HEK293 (cell line): ENCODE measurements around the gene PLEKHG1.

Source experiments
- CTCF ChIA-PET: fragments of 350-600 bp; formaldehyde crosslinking; extraction: SDS; loops from one replicate; lab custom pipeline; 2021; ENCODE audit warnings: antibody characterized with exemption; lab: Yijun Ruan, JAX
- POLR2A ChIA-PET: fragments of 300-600 bp; formaldehyde crosslinking; extraction: SDS; loops from one replicate; lab custom pipeline; 2020; ENCODE audit warnings: antibody characterized with exemption, inconsistent platforms; lab: Yijun Ruan, JAX
- H3K27ac ChIP-seq: fragments of 200-500 bp; sonication (Bioruptor generic); 2 replicates; pipeline ENCODE4 v1.5.1; 2014; ENCODE audit warnings: low read depth, low read length, control low read depth, inconsistent platforms; ENCODE audit errors: extremely low read depth
- H3K36me3 ChIP-seq, 2 experiments: fragments of 200-500 bp in 1 of 2; sonication (Bioruptor generic) in 1 of 2; 1 replicate in 1 of 2; 2 replicates in 1 of 2; pipeline ENCODE4 v1.5.1; 2014 to 2017; ENCODE audit warnings: inconsistent platforms in 2 of 2, low read length in 2 of 2; ENCODE audit not compliant: control insufficient read depth in 2 of 2, insufficient read depth in 1 of 2
- H3K4me1 ChIP-seq: fragments of 200-500 bp; sonication (Bioruptor generic); 2 replicates; pipeline ENCODE4 v1.5.1; 2014; ENCODE audit warnings: mild to moderate bottlenecking, low read length, inconsistent platforms; ENCODE audit not compliant: control insufficient read depth, insufficient read depth
- H3K4me3 ChIP-seq: 2 replicates; pipeline ENCODE4 v1.5.1; 2011; ENCODE audit warnings: low read depth, mild to moderate bottlenecking, control low read depth, low read length, moderate library complexity
- H3K9me3 ChIP-seq: fragments of 200-500 bp; sonication (Bioruptor generic); 2 replicates; pipeline ENCODE4 v1.5.1; 2014; ENCODE audit warnings: low read depth, low read length, inconsistent platforms; ENCODE audit not compliant: control insufficient read depth, insufficient read depth
- FEZF1 ChIP-seq: fragments of 450-650 bp; formaldehyde crosslinking; IDR thresholded peaks from 2 replicates; pipeline ENCODE4 v1.5.1; 2016; ENCODE audit warnings: missing biosample characterization, missing genetic modification characterization
- MZF1 ChIP-seq: fragments of 450-650 bp; formaldehyde crosslinking; IDR thresholded peaks from 2 replicates; pipeline ENCODE4 v1.5.1; 2017; ENCODE audit warnings: missing biosample characterization, missing genetic modification characterization, borderline replicate concordance
- OSR2 ChIP-seq: fragments of 450-650 bp; formaldehyde crosslinking; IDR thresholded peaks from 2 replicates; pipeline ENCODE4 v1.5.1; 2016; ENCODE audit warnings: missing biosample characterization, missing genetic modification characterization
- SCRT1 ChIP-seq: fragments of 450-650 bp; formaldehyde crosslinking; IDR thresholded peaks from 2 replicates; pipeline ENCODE4 v1.5.1; 2016; ENCODE audit warnings: missing biosample characterization, missing genetic modification characterization, borderline replicate concordance
- SCRT2 ChIP-seq: fragments of 450-650 bp; formaldehyde crosslinking; IDR thresholded peaks from 2 replicates; pipeline ENCODE4 v1.5.1; 2016; ENCODE audit warnings: missing biosample characterization, missing genetic modification characterization
- TRIM28 ChIP-seq: IDR thresholded peaks from 2 replicates; pipeline ENCODE4 v1.6.1; 2011; ENCODE audit warnings: low read length, control low read depth, borderline replicate concordance
- YY2 ChIP-seq: fragments of 450-650 bp; formaldehyde crosslinking; IDR thresholded peaks from 2 replicates; pipeline ENCODE4 v1.5.1; 2016; ENCODE audit warnings: missing biosample characterization, missing genetic modification characterization
- ZBTB21 ChIP-seq: fragments of 450-650 bp; formaldehyde crosslinking; IDR thresholded peaks from 2 replicates; pipeline ENCODE4 v1.5.1; 2017; ENCODE audit warnings: missing biosample characterization, missing genetic modification characterization
- ZIC2 ChIP-seq: fragments of 450-650 bp; formaldehyde crosslinking; IDR thresholded peaks from 2 replicates; pipeline ENCODE4 v1.5.1; 2016; ENCODE audit warnings: missing biosample characterization, missing genetic modification characterization
- ZNF140 ChIP-seq: fragments of 450-650 bp; formaldehyde crosslinking; IDR thresholded peaks from 2 replicates; pipeline ENCODE4 v1.5.1; 2016; ENCODE audit warnings: missing biosample characterization, missing genetic modification characterization
- ZNF155 ChIP-seq: fragments of 450-650 bp; formaldehyde crosslinking; IDR thresholded peaks from 2 replicates; pipeline ENCODE4 v1.5.1; 2016; ENCODE audit warnings: missing biosample characterization, missing genetic modification characterization
- ZNF184 ChIP-seq: fragments of 450-650 bp; IDR thresholded peaks from 2 replicates; pipeline ENCODE4 v1.5.1; 2018; ENCODE audit warnings: missing biosample characterization, mild to moderate bottlenecking, missing genetic modification characterization
- ZNF2 ChIP-seq: fragments of 450-650 bp; formaldehyde crosslinking; IDR thresholded peaks from 2 replicates; pipeline ENCODE4 v1.5.1; 2016; ENCODE audit warnings: missing biosample characterization, missing genetic modification characterization
- ZNF223 ChIP-seq: fragments of 450-650 bp; formaldehyde crosslinking; IDR thresholded peaks from 2 replicates; pipeline ENCODE4 v1.5.1; 2016; ENCODE audit warnings: missing biosample characterization, missing genetic modification characterization
- ZNF350 ChIP-seq: fragments of 450-650 bp; formaldehyde crosslinking; IDR thresholded peaks from 2 replicates; pipeline ENCODE4 v1.5.0; 2017; ENCODE audit warnings: missing biosample characterization, mild to moderate bottlenecking, missing genetic modification characterization
- ZNF354C ChIP-seq: fragments of 450-650 bp; formaldehyde crosslinking; IDR thresholded peaks from 2 replicates; pipeline ENCODE4 v1.5.1; 2016; ENCODE audit warnings: missing biosample characterization, missing genetic modification characterization, low read depth, borderline replicate concordance
- ZNF501 ChIP-seq: fragments of 450-650 bp; formaldehyde crosslinking; IDR thresholded peaks from 2 replicates; pipeline ENCODE4 v1.5.1; 2016; ENCODE audit warnings: missing biosample characterization, missing genetic modification characterization
- ZNF530 ChIP-seq: fragments of 450-650 bp; formaldehyde crosslinking; IDR thresholded peaks from 2 replicates; pipeline ENCODE4 v1.5.1; 2016; ENCODE audit warnings: low read depth, missing biosample characterization, missing genetic modification characterization
- ZNF585B ChIP-seq: fragments of 450-650 bp; formaldehyde crosslinking; IDR thresholded peaks from 2 replicates; pipeline ENCODE4 v1.5.1; 2016; ENCODE audit warnings: missing biosample characterization, missing genetic modification characterization
- ZNF600 ChIP-seq: fragments of 450-650 bp; formaldehyde crosslinking; IDR thresholded peaks from 2 replicates; pipeline ENCODE4 v1.5.1; 2016; ENCODE audit warnings: missing biosample characterization, missing genetic modification characterization
- ZNF629 ChIP-seq: fragments of 450-650 bp; formaldehyde crosslinking; IDR thresholded peaks from 2 replicates; pipeline ENCODE4 v1.5.1; 2017; ENCODE audit warnings: missing biosample characterization, missing genetic modification characterization
- ZNF777 ChIP-seq: fragments of 450-650 bp; formaldehyde crosslinking; IDR thresholded peaks from 2 replicates; pipeline ENCODE4 v1.5.1; 2017; ENCODE audit warnings: missing biosample characterization, missing genetic modification characterization, borderline replicate concordance
- ZNF830 ChIP-seq: fragments of 450-650 bp; IDR thresholded peaks from 2 replicates; pipeline ENCODE4 v1.5.0; 2018; ENCODE audit warnings: missing biosample characterization, missing genetic modification characterization, low read depth, mild to moderate bottlenecking, moderate library complexity
- ZSCAN30 ChIP-seq: fragments of 450-650 bp; IDR thresholded peaks from 2 replicates; pipeline ENCODE4 v1.5.1; 2018; ENCODE audit warnings: missing biosample characterization, mild to moderate bottlenecking, missing genetic modification characterization, moderate library complexity
- ZXDB ChIP-seq: fragments of 450-650 bp; formaldehyde crosslinking; IDR thresholded peaks from 2 replicates; pipeline ENCODE4 v1.5.1; 2016; ENCODE audit warnings: missing biosample characterization, missing genetic modification characterization
- TF ChIP-seq, protein P1 (sequence below): fragments of 450-650 bp; formaldehyde crosslinking; IDR thresholded peaks from 2 replicates; pipeline ENCODE4 v1.5.1; 2017; ENCODE audit warnings: missing biosample characterization, missing genetic modification characterization
- TF ChIP-seq, protein P2 (sequence below): fragments of 450-650 bp; IDR thresholded peaks from 2 replicates; pipeline ENCODE4 v1.5.1; 2018; ENCODE audit warnings: missing biosample characterization, missing genetic modification characterization
- TF ChIP-seq, protein P3 (sequence below): fragments of 450-650 bp; formaldehyde crosslinking; IDR thresholded peaks from 2 replicates; pipeline ENCODE4 v1.5.1; 2016; ENCODE audit warnings: missing biosample characterization, missing genetic modification characterization
- TF ChIP-seq, protein P4 (sequence below): fragments of 450-650 bp; formaldehyde crosslinking; IDR thresholded peaks from 2 replicates; pipeline ENCODE4 v1.5.1; 2017; ENCODE audit warnings: missing biosample characterization, missing genetic modification characterization

Gene PLEKHG1

DNA sequence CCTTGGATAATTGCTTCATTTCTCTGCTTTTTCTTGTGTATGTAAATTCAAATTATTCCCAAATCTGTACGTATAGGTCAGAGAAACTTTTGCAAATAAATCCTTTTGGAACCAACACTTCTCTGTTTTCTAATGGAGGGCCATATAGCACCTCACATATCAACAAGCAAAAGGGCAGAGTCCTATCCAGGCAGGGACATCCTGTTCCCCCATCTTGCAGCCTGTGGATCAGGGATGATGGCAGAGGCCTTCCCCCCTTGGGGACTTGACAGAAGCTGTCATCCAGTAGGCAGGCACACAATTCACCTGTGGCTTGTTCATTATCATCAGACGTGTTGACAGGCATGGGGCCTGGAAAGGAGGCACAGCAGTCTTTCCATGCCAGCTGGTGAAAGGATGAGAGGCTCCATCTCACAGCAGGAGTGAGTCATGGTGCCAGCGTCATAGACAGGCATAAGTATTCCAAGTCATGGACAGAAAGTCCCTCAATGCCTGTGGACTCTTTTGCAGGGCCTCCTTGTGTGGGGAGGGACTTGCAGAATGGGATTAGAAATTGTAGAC, 31.8 kb upstream of the PLEKHG1 start:
- H3K27ac ChIP-seq = no peak overlapping the region
- H3K9me3 ChIP-seq = no peaks in the 10 kb centered on the region
- CTCF ChIA-PET = interaction anchor here (0.6 kb wide), 1 partner anchor 106 kb away, joined by 6 read pairs; no protein-coding TSS in a partner anchor
- TF ChIP-seq OSR2 (tag by site-specific recombination) (0 out of 2 replicates have a peak, but pooled peaks have one; percentile 28), YY2 (tag by site-specific recombination) (peak; percentile 66), MZF1 (tag by site-specific recombination) (no peak), TRIM28 (0 out of 2 replicates have a peak, but pooled peaks have one; percentile 42), FEZF1 (peak; percentile 88), ZIC2 (tag by site-specific recombination) (peak; percentile 72), ZBTB21 (tag by site-specific recombination) (peak; percentile 10; the same call in 1 of the 2 replicates), ZNF629 (tag by site-specific recombination) (peak; percentile 44; the same call in 1 of the 2 replicates), SCRT2 (peak; percentile 96), SCRT1 (tag by site-specific recombination) (peak; percentile 62; the same call in 1 of the 2 replicates), ZNF354C (no peak), ZNF600 (peak; percentile 45)
- TF ChIP-seq, protein P1, sequence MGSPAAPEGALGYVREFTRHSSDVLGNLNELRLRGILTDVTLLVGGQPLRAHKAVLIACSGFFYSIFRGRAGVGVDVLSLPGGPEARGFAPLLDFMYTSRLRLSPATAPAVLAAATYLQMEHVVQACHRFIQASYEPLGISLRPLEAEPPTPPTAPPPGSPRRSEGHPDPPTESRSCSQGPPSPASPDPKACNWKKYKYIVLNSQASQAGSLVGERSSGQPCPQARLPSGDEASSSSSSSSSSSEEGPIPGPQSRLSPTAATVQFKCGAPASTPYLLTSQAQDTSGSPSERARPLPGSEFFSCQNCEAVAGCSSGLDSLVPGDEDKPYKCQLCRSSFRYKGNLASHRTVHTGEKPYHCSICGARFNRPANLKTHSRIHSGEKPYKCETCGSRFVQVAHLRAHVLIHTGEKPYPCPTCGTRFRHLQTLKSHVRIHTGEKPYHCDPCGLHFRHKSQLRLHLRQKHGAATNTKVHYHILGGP = no peak
- TF ChIP-seq, protein P2, sequence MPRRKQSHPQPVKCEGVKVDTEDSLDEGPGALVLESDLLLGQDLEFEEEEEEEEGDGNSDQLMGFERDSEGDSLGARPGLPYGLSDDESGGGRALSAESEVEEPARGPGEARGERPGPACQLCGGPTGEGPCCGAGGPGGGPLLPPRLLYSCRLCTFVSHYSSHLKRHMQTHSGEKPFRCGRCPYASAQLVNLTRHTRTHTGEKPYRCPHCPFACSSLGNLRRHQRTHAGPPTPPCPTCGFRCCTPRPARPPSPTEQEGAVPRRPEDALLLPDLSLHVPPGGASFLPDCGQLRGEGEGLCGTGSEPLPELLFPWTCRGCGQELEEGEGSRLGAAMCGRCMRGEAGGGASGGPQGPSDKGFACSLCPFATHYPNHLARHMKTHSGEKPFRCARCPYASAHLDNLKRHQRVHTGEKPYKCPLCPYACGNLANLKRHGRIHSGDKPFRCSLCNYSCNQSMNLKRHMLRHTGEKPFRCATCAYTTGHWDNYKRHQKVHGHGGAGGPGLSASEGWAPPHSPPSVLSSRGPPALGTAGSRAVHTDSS (tag by site-specific recombination) = no peak
- no peak overlapping the region for H3K4me3 ChIP-seq
- peaks cover 6% of the 10 kb centered on the region; the same call in 1 of the 2 replicates for H3K4me1 ChIP-seq
- no peaks in the 10 kb centered on the region for H3K36me3 ChIP-seq
- POLR2A ChIA-PET = interaction anchor here (1.0 kb wide), 1 partner anchor 15 kb away, joined by 3 read pairs; no protein-coding TSS in a partner anchor

DNA sequence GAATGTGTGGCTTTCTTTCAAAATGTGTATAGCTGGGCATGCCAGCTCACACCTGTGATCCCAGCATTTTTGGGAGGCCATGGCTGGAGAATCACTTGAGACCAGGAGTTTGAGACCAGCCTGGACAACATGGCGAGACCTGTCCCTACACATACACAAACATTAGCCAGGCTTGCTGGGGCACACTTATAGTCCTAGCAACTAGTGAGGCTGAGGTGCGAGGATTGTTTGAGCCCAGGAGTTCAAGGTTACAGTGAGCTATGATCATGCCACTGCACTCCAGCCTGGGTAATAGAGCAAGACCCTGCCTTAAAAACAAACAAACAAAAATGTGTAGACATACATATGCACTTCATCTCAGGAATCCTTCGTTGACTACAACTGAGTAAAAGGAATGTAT, 31.1 kb upstream of the PLEKHG1 start:
- no peak overlapping the region for H3K27ac ChIP-seq
- no peak for TF ChIP-seq ZNF2 (tag by site-specific recombination)
- TF ChIP-seq ZNF354C = no peak
- TF ChIP-seq ZXDB (tag by site-specific recombination) = no peak
- TF ChIP-seq ZNF629 (tag by site-specific recombination) = no peak
- no peak for TF ChIP-seq FEZF1
- TF ChIP-seq ZNF777 (tag by site-specific recombination) = no peak
- ChIA-PET POLR2A (no interaction called here), CTCF (no interaction called here)
- H3K4me3 ChIP-seq = no peak overlapping the region
- no peaks in the 10 kb centered on the region for H3K9me3 ChIP-seq
- peaks cover 6% of the 10 kb centered on the region; the same call in 1 of the 2 replicates for H3K4me1 ChIP-seq
- no peaks in the 10 kb centered on the region for H3K36me3 ChIP-seq

DNA sequence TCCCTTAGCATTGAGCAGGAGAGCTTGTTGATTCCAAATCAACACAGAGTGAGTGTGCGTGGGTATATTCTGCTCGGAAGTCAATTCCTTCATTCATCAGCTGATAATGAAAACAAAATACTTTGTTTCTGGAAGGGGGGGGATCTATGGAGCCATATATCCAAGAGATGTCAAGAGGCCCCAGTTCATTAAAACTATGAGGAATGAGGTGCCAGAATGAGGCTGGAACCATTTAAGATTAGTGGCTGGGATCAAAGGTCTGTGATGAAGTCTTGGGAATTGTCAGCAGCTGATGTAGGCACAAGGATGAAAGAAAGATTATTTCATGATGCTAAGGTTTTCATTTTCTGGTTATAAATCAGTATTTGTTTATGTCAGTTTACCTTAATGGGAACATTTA, 30.5 kb upstream of the PLEKHG1 start:
- ChIA-PET CTCF (no interaction called here), POLR2A (no interaction called here)
- H3K9me3 ChIP-seq = no peaks in the 10 kb centered on the region
- TF ChIP-seq ZNF223 (tag by site-specific recombination) (no peak), ZNF350 (no peak), OSR2 (tag by site-specific recombination) (no peak), ZNF830 (no peak), ZNF184 (tag by site-specific recombination) (no peak), ZSCAN30 (tag by site-specific recombination) (no peak), ZNF585B (no peak), ZNF530 (tag by site-specific recombination) (no peak), ZNF501 (tag by site-specific recombination) (no peak), ZNF140 (tag by site-specific recombination) (no peak), ZNF155 (tag by site-specific recombination) (no peak)
- TF ChIP-seq, protein P3, sequence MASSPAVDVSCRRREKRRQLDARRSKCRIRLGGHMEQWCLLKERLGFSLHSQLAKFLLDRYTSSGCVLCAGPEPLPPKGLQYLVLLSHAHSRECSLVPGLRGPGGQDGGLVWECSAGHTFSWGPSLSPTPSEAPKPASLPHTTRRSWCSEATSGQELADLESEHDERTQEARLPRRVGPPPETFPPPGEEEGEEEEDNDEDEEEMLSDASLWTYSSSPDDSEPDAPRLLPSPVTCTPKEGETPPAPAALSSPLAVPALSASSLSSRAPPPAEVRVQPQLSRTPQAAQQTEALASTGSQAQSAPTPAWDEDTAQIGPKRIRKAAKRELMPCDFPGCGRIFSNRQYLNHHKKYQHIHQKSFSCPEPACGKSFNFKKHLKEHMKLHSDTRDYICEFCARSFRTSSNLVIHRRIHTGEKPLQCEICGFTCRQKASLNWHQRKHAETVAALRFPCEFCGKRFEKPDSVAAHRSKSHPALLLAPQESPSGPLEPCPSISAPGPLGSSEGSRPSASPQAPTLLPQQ (tag by site-specific recombination) = no peak
- TF ChIP-seq, protein P4, sequence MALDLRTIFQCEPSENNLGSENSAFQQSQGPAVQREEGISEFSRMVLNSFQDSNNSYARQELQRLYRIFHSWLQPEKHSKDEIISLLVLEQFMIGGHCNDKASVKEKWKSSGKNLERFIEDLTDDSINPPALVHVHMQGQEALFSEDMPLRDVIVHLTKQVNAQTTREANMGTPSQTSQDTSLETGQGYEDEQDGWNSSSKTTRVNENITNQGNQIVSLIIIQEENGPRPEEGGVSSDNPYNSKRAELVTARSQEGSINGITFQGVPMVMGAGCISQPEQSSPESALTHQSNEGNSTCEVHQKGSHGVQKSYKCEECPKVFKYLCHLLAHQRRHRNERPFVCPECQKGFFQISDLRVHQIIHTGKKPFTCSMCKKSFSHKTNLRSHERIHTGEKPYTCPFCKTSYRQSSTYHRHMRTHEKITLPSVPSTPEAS (tag by site-specific recombination) = no peak

More for the DNA sequence above, 30.5 kb upstream of the PLEKHG1 start:
- Histone ChIP-seq H3K4me1 (peaks cover 6% of the 10 kb centered on the region; the same call in 1 of the 2 replicates), H3K27ac (no peak overlapping the region), H3K4me3 (no peak overlapping the region), H3K36me3 (no peaks in the 10 kb centered on the region)
